Non-pigmented ciliary epithelial cell (primary cell): ENCODE results near the gene IGLON5.

Source experiments
- DNase-seq: peaks from one replicate; pipeline ENCODE4 v3.0.0-alpha.2; 2010; ENCODE audit warnings: low read depth

The IGLON5 gene

GRCh38 chr19:51365211-51365964 lies 53.9 kb downstream of the IGLON5 start:
- DNase-seq: no peak

- DNase-seq: no peak
These were observed 54.5 kb downstream of the IGLON5 start, which contains the start of gene ETFB for GRCh38 chr19:51365965-51366388. ETFB (minus strand) TSS chr19:51366388; CDS start chr19:51366326, 62 bp downstream.

- DNase-seq: peak; percentile 92
These were observed 55.2 kb downstream of the IGLON5 start for GRCh38 chr19:51366389-51367254.

- no peak for DNase-seq
These were observed 55.8 kb downstream of the IGLON5 start for GRCh38 chr19:51367255-51367564.

DNA sequence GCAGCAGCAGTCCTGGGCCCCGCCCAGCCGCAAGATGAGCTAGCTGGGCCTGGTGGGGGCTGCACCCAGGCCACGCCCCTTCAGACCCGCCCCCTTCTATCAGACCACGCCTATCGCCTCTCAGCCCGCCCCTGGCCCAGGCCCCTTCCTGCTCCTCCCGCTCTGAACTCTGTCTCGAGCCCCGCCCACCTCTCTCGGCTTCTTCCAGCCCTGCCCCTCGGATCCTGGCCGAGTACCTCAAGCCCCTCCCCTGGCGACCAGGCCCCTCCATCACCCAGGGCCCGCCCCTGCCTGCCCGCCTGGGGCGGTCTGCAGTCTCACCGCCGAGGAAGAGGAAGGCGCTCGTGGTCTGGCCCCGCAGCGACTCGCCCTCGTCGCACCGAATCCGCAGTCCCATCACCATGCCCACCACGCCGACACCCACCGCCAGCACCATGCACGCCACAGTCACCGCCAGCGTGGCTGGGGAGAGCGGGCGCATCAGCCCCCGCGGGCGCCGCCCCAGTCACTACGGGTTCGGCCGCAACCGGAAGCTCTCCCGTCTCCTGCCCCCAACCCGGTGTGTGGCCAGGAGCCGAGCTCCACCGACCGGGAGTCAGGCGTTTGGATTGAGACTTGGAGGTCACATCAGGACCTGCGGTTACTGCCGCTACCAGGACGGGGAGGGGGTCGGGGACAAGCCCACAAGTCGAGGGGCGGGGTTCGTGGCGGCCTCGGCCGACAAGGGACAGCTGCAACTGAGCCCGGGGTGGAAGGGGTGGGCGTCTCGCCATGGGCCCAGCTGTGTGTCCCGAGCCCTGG lies 56.3 kb downstream of the IGLON5 start:
- peak; percentile 92 for DNase-seq

GRCh38 chr19:51368366-51369282 lies 57.2 kb downstream of the IGLON5 start, which contains the start of gene CLDND2:
CLDND2 (minus strand) TSS chr19:51369003; CDS start chr19:51368577, 426 bp downstream.
- DNase-seq: no peak

DNA sequence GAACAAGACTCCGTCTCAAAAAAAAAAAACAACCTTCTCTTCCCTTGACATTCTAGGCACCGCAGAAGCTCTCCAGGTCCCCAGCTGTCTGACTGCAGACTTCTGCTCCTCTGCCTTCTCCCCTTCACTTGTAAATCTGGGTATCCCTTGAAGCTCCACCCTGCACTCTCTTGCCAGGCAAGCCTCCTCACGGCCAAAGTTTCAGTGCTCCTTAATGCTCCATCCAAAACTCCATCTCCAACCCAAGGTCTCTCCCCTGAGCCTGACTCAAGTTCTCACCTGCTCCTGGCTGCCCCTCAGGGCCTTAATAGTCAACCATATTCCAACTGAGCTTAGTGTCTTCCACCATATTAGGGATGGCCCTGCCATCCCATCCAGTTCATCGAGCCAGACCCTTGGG lies 58.8 kb downstream of the IGLON5 start:
- no peak for DNase-seq

DNA sequence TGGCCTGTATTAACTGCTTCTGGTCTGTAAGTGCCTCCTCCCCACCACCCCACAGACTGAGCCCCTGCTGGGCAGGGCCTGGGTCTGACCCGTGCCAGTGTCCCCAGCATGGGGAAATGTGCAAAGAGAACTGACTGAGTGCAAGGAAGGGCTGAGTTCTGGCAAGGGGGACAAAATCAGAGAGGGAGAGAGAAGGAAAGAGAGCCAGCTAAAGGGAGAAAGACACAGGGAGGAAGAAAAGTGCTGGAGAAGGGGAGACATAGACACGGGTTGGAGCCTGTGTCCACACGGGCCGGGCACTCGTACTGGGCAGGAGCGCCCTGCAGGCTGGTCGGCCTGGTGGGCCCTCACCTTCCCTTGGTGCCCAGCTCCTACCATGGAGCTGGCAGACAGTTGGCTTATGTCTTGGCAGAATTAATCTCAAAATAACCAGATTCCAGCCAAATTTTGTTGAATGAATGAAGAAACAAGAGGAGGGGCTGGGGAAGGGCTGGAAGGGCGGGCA lies 59.8 kb downstream of the IGLON5 start:
- no peak for DNase-seq

DNA sequence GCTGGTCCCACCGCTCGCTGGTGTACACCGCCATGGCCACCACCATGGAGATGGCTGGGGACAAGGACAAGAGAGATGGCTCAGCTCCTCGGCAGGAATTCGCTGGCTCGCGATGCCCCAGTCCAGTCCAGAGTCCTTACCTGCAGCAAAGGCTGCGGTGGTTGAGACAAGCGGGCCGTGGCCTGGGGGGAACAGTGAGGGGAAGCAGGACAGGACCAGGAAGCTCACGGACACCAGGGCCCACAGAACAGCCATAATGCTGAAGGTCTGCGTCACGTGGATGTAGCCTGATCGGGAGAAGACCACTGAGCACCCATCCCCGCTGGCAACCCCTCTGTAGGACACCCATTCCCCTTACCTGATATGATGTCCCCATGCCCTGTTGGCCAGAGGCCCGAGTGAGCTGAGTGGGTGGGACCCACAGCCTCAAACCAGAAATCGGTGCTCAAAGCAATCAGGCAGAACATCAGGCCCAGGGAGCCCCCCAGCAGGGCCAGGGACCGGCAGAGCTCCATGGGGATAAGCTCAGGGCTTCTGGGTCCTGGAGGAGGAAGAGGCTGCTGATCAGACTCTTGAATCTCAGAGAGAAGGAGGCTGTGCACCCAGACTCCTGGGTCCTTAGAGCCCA lies 60.7 kb downstream of the IGLON5 start:
- DNase-seq: no peak

GRCh38 chr19:51372649-51373504 lies 61.4 kb downstream of the IGLON5 start, which contains the start of gene NKG7:
NKG7 (minus strand) TSS chr19:51372654; CDS start chr19:51372535, 119 bp downstream.
- DNase-seq: no peak

GRCh38 chr19:51375504-51376221 lies 64.2 kb downstream of the IGLON5 start:
- DNase-seq: no peak

DNA sequence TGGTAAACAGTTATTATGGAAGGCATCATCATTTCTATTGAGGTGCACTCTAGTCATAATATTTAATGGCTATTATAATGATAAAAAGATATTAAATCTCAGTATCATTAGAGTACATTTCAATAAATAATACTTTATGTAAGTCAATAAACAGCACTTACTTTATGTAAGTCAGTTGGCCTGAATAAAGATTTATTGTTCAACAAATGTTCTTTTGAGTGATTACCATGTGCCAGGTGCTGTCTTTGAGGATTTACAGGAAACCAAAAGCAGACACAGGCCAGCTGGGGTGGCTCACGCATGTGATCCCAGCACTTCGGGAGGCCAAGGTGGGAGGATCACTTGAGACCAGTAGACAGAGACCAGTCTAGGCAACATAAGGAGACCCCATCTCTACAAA lies 66.0 kb downstream of the IGLON5 start:
- DNase-seq: no peak

DNA sequence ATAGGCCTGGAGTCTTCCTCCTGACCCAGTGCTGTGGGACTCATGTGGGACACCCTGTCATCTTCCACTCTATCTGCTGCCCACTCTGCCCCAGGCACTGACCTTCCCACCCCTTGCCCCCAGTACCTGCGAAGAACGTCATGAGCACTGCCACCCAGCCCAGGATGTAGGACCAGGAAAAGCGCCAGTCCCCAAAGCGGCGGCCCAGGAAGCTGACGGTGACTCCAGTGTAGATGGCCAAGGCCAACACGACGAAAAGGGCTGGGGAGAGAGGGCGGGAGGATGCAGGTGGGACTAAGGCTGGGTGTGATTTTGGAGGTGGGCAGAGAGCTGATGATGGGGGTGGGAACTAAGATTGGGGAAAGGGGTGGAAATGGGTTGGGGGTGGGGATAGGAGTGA lies 68.9 kb downstream of the IGLON5 start:
- no peak for DNase-seq
